SK-N-SH (cell line): ENCODE measurements around the gene YTHDF1. TPM values are rescaled to one million over a fixed set of nuclear protein-coding genes. Genes with fewer than 3 reads are reported as not detected.

Experiments used
- CTCF ChIA-PET: fragments of 300-600, 350-600 bp; formaldehyde crosslinking; extraction: SDS; loops from one replicate; lab custom pipeline; 2021; lab: Yijun Ruan, JAX
- POLR2A ChIA-PET: fragments of 350-600 bp; sonication (Branson Sonifier 250); formaldehyde crosslinking; extraction: SDS; loops from one replicate; lab custom pipeline; 2020; ENCODE audit warnings: antibody characterized with exemption, inconsistent platforms; lab: Yijun Ruan, JAX
- DNase-seq: peaks from one replicate; pipeline ENCODE4 v3.0.0; 2012
- H2AFZ ChIP-seq: fragments of 200-600 bp; sonication (generic); 2 replicates; pipeline ENCODE4 v1.8.1; 2016; ENCODE audit warnings: antibody characterized with exemption, mild to moderate bottlenecking, low read depth
- H3F3A ChIP-seq: fragments of 200-600 bp; sonication (generic); replicated peaks from 2 replicates; pipeline ENCODE3; 2016; ENCODE audit warnings: antibody characterized with exemption, mild to moderate bottlenecking; ENCODE audit not compliant: insufficient read depth
- H3K27ac ChIP-seq, 2 experiments: fragments of 200-500 bp in 1 of 2; fragments of 200-600 bp in 1 of 2; sonication (Bioruptor generic) in 1 of 2; sonication (generic), shearing (Covaris generic) in 1 of 2; 2 replicates each; pipeline versions ENCODE4 v1.5.1 to v1.6.1; 2014 to 2016; ENCODE audit warnings: low read depth in 2 of 2, inconsistent platforms in 1 of 2, low read length in 1 of 2, mild to moderate bottlenecking in 1 of 2, mixed read lengths in 1 of 2
- H3K27me3 ChIP-seq: fragments of 200-600 bp; sonication (generic), shearing (Covaris generic); 2 replicates; pipeline ENCODE4 v1.6.1; 2016; ENCODE audit warnings: mixed run types; ENCODE audit not compliant: insufficient read depth
- H3K36me3 ChIP-seq, 2 experiments: fragments of 200-500 bp in 1 of 2; fragments of 200-600 bp in 1 of 2; sonication (Bioruptor generic) in 1 of 2; sonication (generic) in 1 of 2; replicated peaks in 1 of 2; 2 replicates each; pipeline versions ENCODE3 to v1.5.1; 2014 to 2016; ENCODE audit warnings: low read length in 1 of 2, mild to moderate bottlenecking in 1 of 2; ENCODE audit not compliant: insufficient read depth in 2 of 2, control insufficient read depth in 1 of 2
- H3K4me1 ChIP-seq, 2 experiments: fragments of 200-500 bp in 1 of 2; fragments of 200-600 bp in 1 of 2; sonication (Bioruptor generic) in 1 of 2; sonication (generic), shearing (Covaris generic) in 1 of 2; 2 replicates each; pipeline versions ENCODE4 v1.5.1 to v1.6.1; 2014 to 2016; ENCODE audit warnings: low read depth in 1 of 2, low read length in 1 of 2, mixed run types in 1 of 2; ENCODE audit not compliant: insufficient read depth in 2 of 2, control insufficient read depth in 1 of 2
- H3K4me2 ChIP-seq: fragments of 200-600 bp; sonication (generic), shearing (Covaris generic); 2 replicates; pipeline ENCODE4 v1.6.1; 2017; ENCODE audit warnings: mixed run types
- H3K4me3 ChIP-seq, 2 experiments: fragments of 200-500 bp in 1 of 2; fragments of 200-600 bp in 1 of 2; sonication (Bioruptor generic) in 1 of 2; sonication (generic), shearing (Covaris generic) in 1 of 2; 2 replicates each; pipeline versions ENCODE4 v1.5.1 to v1.8.1; 2014 to 2016; ENCODE audit warnings: low read depth in 2 of 2, inconsistent platforms in 1 of 2, low read length in 1 of 2, mild to moderate bottlenecking in 1 of 2, mixed read lengths in 1 of 2, moderate library complexity in 1 of 2
- H3K79me2 ChIP-seq: fragments of 200-600 bp; sonication (generic); 2 replicates; pipeline ENCODE4 v1.8.1; 2017; ENCODE audit warnings: mild to moderate bottlenecking; ENCODE audit not compliant: insufficient read depth
- H3K9ac ChIP-seq: fragments of 200-600 bp; sonication (generic); 2 replicates; pipeline ENCODE4 v1.6.1; 2017; ENCODE audit warnings: mixed run types
- H3K9me2 ChIP-seq: fragments of 200-600 bp; sonication (generic); 2 replicates; pipeline ENCODE4 v1.6.1; 2017; ENCODE audit warnings: mixed run types
- H3K9me3 ChIP-seq: fragments of 200-600 bp; sonication (generic); 2 replicates; pipeline ENCODE4 v1.6.1; 2017; ENCODE audit warnings: mixed run types, mild to moderate bottlenecking, moderate library complexity
- H4K20me1 ChIP-seq: fragments of 200-600 bp; sonication (generic); 2 replicates; pipeline ENCODE4 v1.6.1; 2017; ENCODE audit warnings: mild to moderate bottlenecking, mixed run types; ENCODE audit not compliant: insufficient read depth
- CTCF ChIP-seq: fragments of 200-600 bp; sonication (generic); IDR thresholded peaks from 2 replicates; pipeline ENCODE4 v1.6.1; 2017; ENCODE audit warnings: antibody characterized with exemption, mild to moderate bottlenecking, moderate library complexity
- ELF1 ChIP-seq: IDR thresholded peaks from 2 replicates; pipeline ENCODE4 v1.4.0; 2012
- EP300 ChIP-seq, 2 experiments: IDR thresholded peaks; 2 replicates each; pipeline versions ENCODE4 v1.4.0 to v1.6.1; 2012; ENCODE audit warnings: borderline replicate concordance in 1 of 2, low read depth in 1 of 2, low read length in 1 of 2
- FOSL2 ChIP-seq: IDR thresholded peaks from 2 replicates; pipeline ENCODE4 v1.4.0; 2012; ENCODE audit warnings: low read depth, mild to moderate bottlenecking, moderate library complexity, borderline replicate concordance
- FOXM1 ChIP-seq: IDR thresholded peaks from 2 replicates; pipeline ENCODE4 v1.4.0; 2012; ENCODE audit warnings: low read depth, mild to moderate bottlenecking
- GABPA ChIP-seq: IDR thresholded peaks from 2 replicates; pipeline ENCODE4 v1.4.0; 2012; ENCODE audit warnings: low read depth, mild to moderate bottlenecking
- JUND ChIP-seq: IDR thresholded peaks from 2 replicates; pipeline ENCODE4 v1.4.0; 2012
- MEF2A ChIP-seq: IDR thresholded peaks from 2 replicates; pipeline ENCODE4 v1.4.0; 2012; ENCODE audit warnings: low read depth, borderline replicate concordance
- MXI1 ChIP-seq: IDR thresholded peaks from 2 replicates; pipeline ENCODE4 v1.6.1; 2012; ENCODE audit warnings: mild to moderate bottlenecking, low read depth, low read length, improper control_type of control experiment
- NFIC ChIP-seq: IDR thresholded peaks from 2 replicates; pipeline ENCODE4 v1.4.0; 2012; ENCODE audit warnings: borderline replicate concordance
- PBX3 ChIP-seq: IDR thresholded peaks from 2 replicates; pipeline ENCODE4; 2012
- RFX5 ChIP-seq: IDR thresholded peaks from 2 replicates; pipeline ENCODE4 v1.6.1; 2012; ENCODE audit warnings: mild to moderate bottlenecking, improper control_type of control experiment, low read length
- RXRA ChIP-seq: IDR thresholded peaks from 2 replicates; pipeline ENCODE4 v1.4.0; 2012; ENCODE audit warnings: low read depth, mild to moderate bottlenecking, borderline replicate concordance
- SIN3A ChIP-seq: IDR thresholded peaks from 2 replicates; pipeline ENCODE4 v1.6.1; 2012; ENCODE audit warnings: low read depth, mild to moderate bottlenecking, low read length, moderate library complexity, borderline replicate concordance
- TAF1 ChIP-seq: IDR thresholded peaks from 2 replicates; pipeline ENCODE4 v1.6.1; 2012; ENCODE audit warnings: low read depth, mild to moderate bottlenecking, low read length, moderate library complexity, borderline replicate concordance
- TCF12 ChIP-seq: IDR thresholded peaks from 2 replicates; pipeline ENCODE4 v1.4.0; 2012
- USF1 ChIP-seq: IDR thresholded peaks from 2 replicates; pipeline ENCODE4 v1.4.0; 2012; ENCODE audit warnings: low read depth, borderline replicate concordance
- USF2 ChIP-seq: fragments of 150-350 bp; IDR thresholded peaks from 2 replicates; pipeline ENCODE4 v1.6.1; 2017; ENCODE audit warnings: antibody characterized with exemption, low read length, low read depth, borderline replicate concordance
- YY1 ChIP-seq: IDR thresholded peaks from 2 replicates; pipeline ENCODE4 v1.4.0; 2012; ENCODE audit warnings: low read depth, mild to moderate bottlenecking
- WGBS: methylation state at CpG from one replicate; pipeline ENCODE4 v1.1.6; 2017; ENCODE audit warnings: low lambda C conversion rate; 5-methylcytosine and 5-hydroxymethylcytosine counted together
- polyA plus RNA-seq, 3 experiments: library from polyadenylated mRNA; depleted of rRNA; stranded (reverse); fragments of >200 nt; gene quantifications; 2 replicates each; pipeline ENCODE4 v1.2.3, GENCODE V29; 2012

YTHDF1 gene
- polyA plus RNA-seq, 1 of the 3 experiments (the other 2 are of a cell fraction) = 17.0 TPM

GRCh38 chr20:63198606-63199005 is 17.3 kb downstream of the YTHDF1 start (continued):
- TF ChIP-seq PBX3 (no peak), USF1 (no peak), RXRA (no peak)

- H3K9me2 ChIP-seq = no peaks in the 10 kb centered on the region
- no peak overlapping the region for H2AFZ ChIP-seq
- peaks cover 2 to 6% of the 10 kb centered on the region in 2 experiments; a peak in 2 of 4 replicates for H3K4me1 ChIP-seq
- peaks cover 59% of the 10 kb centered on the region for H3K79me2 ChIP-seq
- peaks cover 18 to 28% of the 10 kb centered on the region in 2 experiments for H3K36me3 ChIP-seq
- ChIA-PET POLR2A (no interaction called here), CTCF (interaction anchor here (1.3 to 1.5 kb wide), 4 partner anchors 14 to 185 kb away, joined by 3 to 11 read pairs (median 6); no protein-coding TSS in a partner anchor)
- no peak overlapping the region for H3K27ac ChIP-seq
- H4K20me1 ChIP-seq = peaks cover 75% of the 10 kb centered on the region
- H3K27me3 ChIP-seq = no peaks in the 10 kb centered on the region
- DNase-seq = no peak
- no peaks in the 10 kb centered on the region for H3F3A ChIP-seq
- H3K4me3 ChIP-seq = no peak overlapping the region
- H3K4me2 ChIP-seq = peak overlapping the region; percentile 35; the same call in 1 of the 2 replicates
- no peak overlapping the region for H3K9ac ChIP-seq
- no peaks in the 10 kb centered on the region for H3K9me3 ChIP-seq
- 77% methylated on average over 8 of the region's 9 CpGs for WGBS
- TF ChIP-seq MEF2A (no peak), EP300 (IDR thresholded peaks at IDR 0.05; ENCODE audit: borderline replicate concordance in 1 of 2, low read depth in 1 of 2, low read length in 1 of 2) (no peak), TAF1 (no peak), MXI1 (no peak), SIN3A (no peak), USF2 (no peak), JUND (no peak), TCF12 (no peak), FOXM1 (no peak)
These were observed 19.0 kb downstream of the YTHDF1 start for GRCh38 chr20:63196768-63197470.

- CTCF ChIA-PET = interaction anchor here (1.4 to 2.2 kb wide), 2 partner anchors 15 to 29 kb away, joined by 6 to 8 read pairs; no protein-coding TSS in a partner anchor
- TF ChIP-seq YY1 = no peak
- no peak for TF ChIP-seq CTCF
- TF ChIP-seq GABPA = no peak
- TF ChIP-seq USF2 = no peak
- no peak for TF ChIP-seq SIN3A
- no peak for TF ChIP-seq RXRA
- no peak for TF ChIP-seq ELF1
- no peak for TF ChIP-seq MEF2A
- no peak for TF ChIP-seq FOSL2
- TF ChIP-seq RFX5 = no peak
- no peak for TF ChIP-seq NFIC
- TF ChIP-seq PBX3 = no peak
These were observed 21.1 kb downstream of the YTHDF1 start for GRCh38 chr20:63194797-63195173.

More at GRCh38 chr20:63194797-63195173, 21.1 kb downstream of the YTHDF1 start:
- peaks cover 53% of the 10 kb centered on the region for H4K20me1 ChIP-seq
- POLR2A ChIA-PET = no interaction called here
- no peaks in the 10 kb centered on the region for H3K27me3 ChIP-seq
- no peak overlapping the region for H3K27ac ChIP-seq
- no peaks in the 10 kb centered on the region for H3K9me2 ChIP-seq
- DNase-seq = no peak
- no peaks in the 10 kb centered on the region for H3F3A ChIP-seq
- H3K9me3 ChIP-seq = no peaks in the 10 kb centered on the region
- no peak overlapping the region for H3K9ac ChIP-seq
- H3K4me2 ChIP-seq = no peak overlapping the region
- peaks cover 38% of the 10 kb centered on the region for H3K79me2 ChIP-seq
- H3K36me3 ChIP-seq = peaks cover 13% of the 10 kb centered on the region in 2 experiments
- WGBS = 96% methylated on average over 4 of the region's 4 CpGs
- H3K4me3 ChIP-seq = no peak overlapping the region
- H2AFZ ChIP-seq = no peak overlapping the region
- peaks cover 2 to 6% of the 10 kb centered on the region in 2 experiments; a peak in 2 of 4 replicates for H3K4me1 ChIP-seq
